Inferior parietal cortex (tissue), 1 donor: ENCODE results near the gene RARB.

Experiments
- DNase-seq: peaks from one replicate; pipeline ENCODE4 v3.0.0-alpha.2; 2016; ENCODE audit errors: extremely low spot score

Gene RARB

GRCh38 chr3:25578059-25578458 is 150.0 kb downstream of the RARB start:
- DNase-seq: no peak

- DNase-seq: no peak
Observed at GRCh38 chr3:25580534-25580933, 152.5 kb downstream of the RARB start.

GRCh38 chr3:25581335-25581734 is 153.3 kb downstream of the RARB start:
- no peak for DNase-seq

- DNase-seq: no peak
Observed at GRCh38 chr3:25581823-25582222, 153.8 kb downstream of the RARB start.

- DNase-seq: no peak
Observed at GRCh38 chr3:25582242-25582641, 154.2 kb downstream of the RARB start.

GRCh38 chr3:25583343-25583742 is 155.3 kb downstream of the RARB start:
- no peak for DNase-seq

GRCh38 chr3:25584011-25584789 is 156.1 kb downstream of the RARB start:
- no peak for DNase-seq

GRCh38 chr3:25585361-25586166 is 157.5 kb downstream of the RARB start:
- no peak for DNase-seq

- no peak for DNase-seq
Observed at GRCh38 chr3:25586167-25586505, 158.1 kb downstream of the RARB start.

GRCh38 chr3:25586553-25586952 is 158.5 kb downstream of the RARB start:
- DNase-seq: no peak

- DNase-seq: no peak
Observed at GRCh38 chr3:25587094-25587493, 159.0 kb downstream of the RARB start.

GRCh38 chr3:25587526-25587925 is 159.5 kb downstream of the RARB start:
- no peak for DNase-seq

GRCh38 chr3:25587975-25588374 is 159.9 kb downstream of the RARB start:
- no peak for DNase-seq

- DNase-seq: no peak
Observed at GRCh38 chr3:25588441-25589103, 160.5 kb downstream of the RARB start.

- DNase-seq: no peak
Observed at GRCh38 chr3:25589104-25589782, 161.2 kb downstream of the RARB start.

GRCh38 chr3:25589783-25590258 is 161.8 kb downstream of the RARB start:
- no peak for DNase-seq

GRCh38 chr3:25592510-25592968 is 164.5 kb downstream of the RARB start:
- no peak for DNase-seq

- DNase-seq: no peak
Observed at GRCh38 chr3:25593001-25593400, 164.9 kb downstream of the RARB start.

- peak; percentile 80 for DNase-seq
Observed at GRCh38 chr3:25594007-25594502, 166.0 kb downstream of the RARB start.

GRCh38 chr3:25597535-25598101 is 169.6 kb downstream of the RARB start:
- DNase-seq: no peak

GRCh38 chr3:25603703-25604102 is 175.6 kb downstream of the RARB start:
- DNase-seq: no peak
